ENCODE results near the gene FBXL17. TPM values are rescaled to one million over a fixed set of nuclear protein-coding genes. Genes with fewer than 3 reads are reported as not detected.

Gene FBXL17
- total and polyA plus RNA-seq, 2 of the 13 experiments (the other 11 are each of a cell fraction or from before 2014, with no cell fraction given), result 3.0 to 7.9 TPM

- TF ChIP-seq ARHGAP35 (CRISPR knock-in tag; IDR thresholded peaks at IDR 0.05; ENCODE audit: borderline replicate concordance), result no peak
- no peak for TF ChIP-seq ZNF33B (CRISPR knock-in tag; IDR thresholded peaks at IDR 0.05)
- no peak for TF ChIP-seq ZNF34 (CRISPR knock-in tag; IDR thresholded peaks at IDR 0.05; ENCODE audit: borderline replicate concordance)
- no peak for TF ChIP-seq HMGXB4 (CRISPR knock-in tag; IDR thresholded peaks at IDR 0.05; ENCODE audit: borderline replicate concordance in 1 of 2, low read depth in 1 of 2)
- no peak for TF ChIP-seq NKX3-1 (CRISPR knock-in tag; IDR thresholded peaks at IDR 0.05)
- no peak for TF ChIP-seq CENPT (CRISPR knock-in tag; IDR thresholded peaks at IDR 0.05; ENCODE audit: low read depth)
- no peak for TF ChIP-seq SALL2 (CRISPR knock-in tag; IDR thresholded peaks at IDR 0.05)
- no peak for TF ChIP-seq CEBPB (IDR thresholded peaks at IDR 0.05; ENCODE audit: borderline replicate concordance, low read depth, low read length)
- TF ChIP-seq, protein P1, sequence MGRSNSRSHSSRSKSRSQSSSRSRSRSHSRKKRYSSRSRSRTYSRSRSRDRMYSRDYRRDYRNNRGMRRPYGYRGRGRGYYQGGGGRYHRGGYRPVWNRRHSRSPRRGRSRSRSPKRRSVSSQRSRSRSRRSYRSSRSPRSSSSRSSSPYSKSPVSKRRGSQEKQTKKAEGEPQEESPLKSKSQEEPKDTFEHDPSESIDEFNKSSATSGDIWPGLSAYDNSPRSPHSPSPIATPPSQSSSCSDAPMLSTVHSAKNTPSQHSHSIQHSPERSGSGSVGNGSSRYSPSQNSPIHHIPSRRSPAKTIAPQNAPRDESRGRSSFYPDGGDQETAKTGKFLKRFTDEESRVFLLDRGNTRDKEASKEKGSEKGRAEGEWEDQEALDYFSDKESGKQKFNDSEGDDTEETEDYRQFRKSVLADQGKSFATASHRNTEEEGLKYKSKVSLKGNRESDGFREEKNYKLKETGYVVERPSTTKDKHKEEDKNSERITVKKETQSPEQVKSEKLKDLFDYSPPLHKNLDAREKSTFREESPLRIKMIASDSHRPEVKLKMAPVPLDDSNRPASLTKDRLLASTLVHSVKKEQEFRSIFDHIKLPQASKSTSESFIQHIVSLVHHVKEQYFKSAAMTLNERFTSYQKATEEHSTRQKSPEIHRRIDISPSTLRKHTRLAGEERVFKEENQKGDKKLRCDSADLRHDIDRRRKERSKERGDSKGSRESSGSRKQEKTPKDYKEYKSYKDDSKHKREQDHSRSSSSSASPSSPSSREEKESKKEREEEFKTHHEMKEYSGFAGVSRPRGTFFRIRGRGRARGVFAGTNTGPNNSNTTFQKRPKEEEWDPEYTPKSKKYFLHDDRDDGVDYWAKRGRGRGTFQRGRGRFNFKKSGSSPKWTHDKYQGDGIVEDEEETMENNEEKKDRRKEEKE (IDR thresholded peaks at IDR 0.05), result no peak
- TF ChIP-seq PLRG1 (conservative IDR thresholded peaks at IDR 0.05), result no peak
Measured at GRCh38 chr5:108361239-108361638, 20.7 kb downstream of the FBXL17 start (continued).
